Activated T-cell treated with anti-CD3 and anti-CD28 coated beads for 48 hours (primary cell): ENCODE measurements around the gene HERC6.
"Not testable (repeated sequence)": the region's sequence is repeated elsewhere in the genome, so short reads cannot be mapped to it uniquely, and the experiment has no call there.

Experiments used
- DNase-seq: peaks from one replicate; pipeline ENCODE4 v3.0.0-alpha.2; 2020; ENCODE audit warnings: low read depth

The HERC6 gene

GRCh38 chr4:88390128-88390527 lies 11.5 kb downstream of the HERC6 start:
- DNase-seq, result no peak

GRCh38 chr4:88391703-88392102 lies 13.1 kb downstream of the HERC6 start:
- DNase-seq, result no peak

DNA sequence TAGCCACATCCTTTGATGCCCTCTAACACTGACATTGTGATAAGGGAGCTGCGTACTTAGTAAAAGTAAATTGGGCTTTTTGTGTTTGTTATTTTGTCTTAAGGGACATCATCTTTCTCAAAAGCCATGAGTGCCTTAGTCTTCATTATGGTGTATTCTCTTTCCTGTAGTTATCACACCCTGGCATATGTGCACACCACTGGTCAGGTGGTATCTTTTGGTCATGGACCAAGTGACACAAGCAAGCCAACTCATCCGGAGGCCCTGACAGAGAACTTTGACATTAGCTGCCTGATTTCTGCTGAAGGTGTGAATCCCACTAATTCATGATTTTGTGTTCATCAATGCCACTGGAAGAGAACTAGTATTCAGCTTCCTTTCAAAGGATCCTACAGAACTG lies 18.0 kb downstream of the HERC6 start:
- no peak for DNase-seq

DNA sequence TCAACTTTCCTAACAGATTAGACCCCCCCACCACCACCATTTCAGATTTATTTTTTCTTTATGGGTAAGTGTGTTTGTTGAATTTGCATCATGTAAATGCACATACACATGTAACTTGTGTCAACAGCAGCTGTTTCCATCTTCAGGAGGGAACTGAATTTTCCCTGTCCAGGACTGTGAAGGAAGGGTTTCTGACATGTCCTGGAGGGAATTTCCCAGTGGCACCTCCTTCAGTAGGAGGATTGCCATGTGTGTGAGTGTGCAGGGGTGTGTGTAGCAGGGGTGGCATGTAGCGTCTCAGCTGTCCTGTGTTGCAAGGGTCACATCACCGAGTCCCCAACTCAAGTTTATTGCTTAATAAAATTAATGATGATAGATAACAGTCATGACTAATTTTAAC lies 19.7 kb downstream of the HERC6 start:
- DNase-seq, result no peak

- no peak for DNase-seq
These were observed 30.6 kb downstream of the HERC6 start for GRCh38 chr4:88409206-88409605.

DNA sequence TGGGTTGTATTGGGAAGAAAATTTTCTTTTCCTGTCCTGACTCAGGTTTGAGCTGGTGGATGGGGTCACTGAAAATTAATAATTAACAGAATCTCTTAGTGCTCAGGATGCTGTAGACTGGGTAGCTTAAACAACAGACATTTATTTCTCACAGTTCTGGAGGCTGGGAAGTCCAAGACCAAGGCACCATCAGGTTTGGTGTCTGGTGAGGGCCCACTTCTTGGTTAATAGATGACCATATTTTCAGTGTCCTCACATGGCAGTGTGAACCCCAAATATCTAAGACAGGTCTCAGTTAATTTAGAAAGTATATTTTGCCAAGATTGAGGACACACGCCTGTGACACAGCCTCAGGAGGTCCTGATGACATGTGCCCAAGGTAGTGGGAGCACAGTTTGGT lies 31.1 kb downstream of the HERC6 start:
- DNase-seq, result no peak

- no peak for DNase-seq
These were observed 32.9 kb downstream of the HERC6 start for GRCh38 chr4:88411491-88412096.

- DNase-seq, result no peak
These were observed 35.1 kb downstream of the HERC6 start for GRCh38 chr4:88413801-88414200.

DNA sequence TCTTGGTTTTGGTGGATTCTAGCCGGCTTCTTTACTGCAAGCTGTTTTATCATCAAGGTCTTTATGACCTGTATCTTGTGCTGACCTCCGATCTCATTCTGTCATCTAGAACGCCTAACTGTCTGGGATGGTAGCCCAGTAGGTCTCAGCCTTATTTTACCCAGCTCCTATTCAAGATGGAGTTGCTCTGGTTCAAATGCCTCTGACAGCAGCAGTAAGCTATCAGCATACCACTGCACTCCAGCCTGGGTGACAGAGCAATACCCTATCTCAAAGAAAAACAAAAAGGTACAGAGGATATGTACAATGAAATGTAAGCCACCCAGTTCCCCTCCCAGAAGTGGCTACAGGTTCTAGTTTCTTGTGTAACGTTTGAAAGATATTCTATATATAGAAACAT lies 36.1 kb downstream of the HERC6 start:
- no peak for DNase-seq

GRCh38 chr4:88415982-88416381 lies 37.3 kb downstream of the HERC6 start:
- DNase-seq, result no peak

GRCh38 chr4:88418411-88418810 lies 39.8 kb downstream of the HERC6 start:
- DNase-seq, result no peak

DNA sequence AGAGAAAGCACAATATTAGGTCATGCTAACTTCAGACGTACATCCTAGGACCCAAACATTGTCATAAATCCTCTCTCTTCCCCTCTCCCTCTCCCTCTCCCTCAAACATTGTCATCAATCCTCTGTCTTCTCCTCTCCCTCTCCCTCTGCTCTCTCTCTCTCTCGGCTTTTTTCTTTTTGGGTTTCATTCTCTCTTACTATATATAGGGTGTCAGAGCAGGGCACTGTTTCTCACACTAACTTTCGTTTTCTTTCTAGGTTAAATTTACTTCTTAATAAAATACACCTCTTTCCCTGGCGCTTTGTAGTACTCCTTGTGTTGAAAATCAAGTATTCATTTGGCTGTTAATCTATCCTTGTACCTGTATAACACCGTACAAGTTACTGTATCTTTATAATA lies 41.2 kb downstream of the HERC6 start:
- DNase-seq, result no peak

DNA sequence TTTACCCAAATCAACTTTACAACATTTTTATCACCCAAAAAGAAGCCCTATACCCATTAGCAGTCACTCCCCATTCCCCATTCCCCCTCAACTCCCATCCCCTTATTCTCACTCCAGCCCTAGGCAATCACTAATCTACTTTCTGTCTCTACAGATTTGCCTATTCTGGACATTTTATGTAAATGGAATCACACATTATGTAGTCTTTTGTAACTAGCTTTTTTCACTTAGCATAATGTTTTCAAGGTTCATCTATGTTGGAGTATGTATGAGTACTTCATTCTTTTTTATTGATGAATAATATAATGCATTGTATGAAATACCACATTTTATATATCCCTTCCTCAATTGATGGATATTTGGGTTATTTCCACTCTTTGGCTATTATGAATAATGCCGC lies 42.2 kb downstream of the HERC6 start:
- no peak for DNase-seq

DNA sequence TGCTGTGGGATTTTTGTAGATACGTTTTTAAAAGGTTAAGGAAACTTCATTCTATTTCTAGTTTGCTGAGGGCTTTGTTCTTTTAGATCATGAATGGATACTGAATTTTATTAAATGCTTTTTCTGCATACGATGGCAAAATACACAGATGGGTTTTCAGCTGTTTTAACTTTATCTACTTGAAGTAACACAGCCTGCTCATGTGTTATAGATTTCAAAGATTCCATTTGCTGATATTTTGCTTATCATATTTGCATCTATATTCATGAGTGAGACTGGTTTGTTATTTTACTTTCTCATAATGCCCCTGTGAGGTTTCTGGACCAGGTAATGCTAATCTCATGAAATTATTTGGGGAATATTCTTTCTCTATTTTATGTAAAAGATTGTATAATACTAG lies 43.8 kb downstream of the HERC6 start:
- DNase-seq, result no peak

DNA sequence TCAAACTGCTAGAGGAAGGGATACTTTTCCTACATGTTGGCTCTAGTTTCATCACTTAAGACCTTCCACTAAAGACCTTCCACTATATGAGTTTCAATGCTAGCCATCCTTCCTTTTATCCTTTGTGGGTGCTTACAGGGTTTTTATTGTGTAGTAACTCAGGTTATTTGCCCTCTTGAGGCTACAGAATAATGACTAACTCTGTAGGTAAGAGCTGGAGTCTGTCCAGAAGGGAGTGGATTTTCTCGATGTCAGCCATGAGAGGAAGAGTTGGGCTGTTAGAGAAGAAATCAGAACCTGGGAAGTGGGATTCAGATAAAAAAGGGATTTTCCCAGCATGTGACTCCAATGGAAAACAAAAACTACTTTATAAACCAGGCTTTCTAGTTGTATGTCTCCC lies 50.7 kb downstream of the HERC6 start:
- no peak for DNase-seq

GRCh38 chr4:88435987-88436693 lies 57.5 kb downstream of the HERC6 start:
- no peak for DNase-seq

DNA sequence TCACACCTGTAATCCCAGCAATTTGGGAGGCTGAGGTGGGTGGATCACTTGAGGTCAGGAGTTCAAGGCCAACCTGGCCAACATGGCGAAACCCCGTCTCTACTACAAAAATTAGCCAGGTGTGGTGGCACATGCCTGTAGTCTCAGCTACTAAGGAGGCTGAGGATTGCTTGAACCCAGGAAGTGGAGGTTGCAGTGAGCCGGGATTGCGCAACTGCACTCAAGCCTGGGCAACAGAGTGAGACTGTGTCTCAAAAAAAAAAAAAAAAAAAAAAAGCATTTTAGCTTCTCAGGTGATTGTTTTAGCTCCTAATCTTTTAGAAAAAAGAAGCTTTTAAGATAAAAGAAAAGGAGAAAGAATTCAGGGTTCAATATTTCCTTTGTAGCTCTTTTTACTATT lies 59.2 kb downstream of the HERC6 start:
- DNase-seq, result not testable (repeated sequence)

DNA sequence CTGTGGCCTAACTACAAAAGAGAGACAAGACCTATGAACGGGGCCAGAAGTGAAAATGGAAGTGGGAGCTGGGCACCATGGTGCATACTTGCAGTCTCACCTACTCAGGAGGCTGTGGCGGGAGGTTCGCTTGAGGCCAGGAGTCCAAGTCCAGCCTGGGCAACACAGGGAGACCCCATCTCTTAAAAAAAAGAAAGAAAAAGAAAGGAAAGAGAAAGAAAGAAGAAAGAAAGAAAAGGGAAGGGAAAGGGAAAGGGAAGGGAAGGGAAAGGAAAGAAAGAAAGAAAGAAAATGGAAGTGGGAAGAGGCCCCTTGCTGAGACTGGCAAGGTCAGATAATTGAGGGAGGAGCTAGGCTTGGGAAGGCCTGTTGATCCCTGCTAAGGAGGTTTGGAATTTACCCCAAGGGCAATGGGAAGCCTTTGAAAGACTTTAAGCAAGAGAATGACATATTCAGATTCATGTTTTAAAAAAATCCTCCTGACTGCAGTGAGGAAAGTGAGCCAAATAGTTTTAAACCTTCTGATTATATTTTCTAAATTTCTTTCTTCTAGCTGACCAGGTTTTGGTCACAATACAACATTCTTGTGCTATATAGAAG lies 60.6 kb downstream of the HERC6 start:
- DNase-seq, result no peak

DNA sequence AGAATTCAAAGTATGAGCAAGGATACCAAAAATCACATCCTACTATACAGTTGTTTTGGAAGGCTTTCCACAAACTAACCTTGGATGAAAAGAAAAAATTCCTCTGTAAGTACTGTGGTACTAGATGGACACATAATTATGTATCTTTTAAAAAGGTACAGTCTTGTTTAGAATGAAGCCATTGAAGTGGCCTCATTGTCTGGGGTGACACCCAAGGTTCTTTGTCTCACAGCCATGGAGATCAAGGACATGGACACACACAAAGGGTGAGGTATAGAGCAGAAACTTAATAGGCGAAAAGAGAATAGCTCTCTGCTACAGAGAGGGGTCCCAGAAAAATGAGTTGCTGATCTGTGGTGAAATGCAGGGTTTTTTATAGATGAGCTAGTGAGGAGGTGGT lies 61.5 kb downstream of the HERC6 start:
- no peak for DNase-seq

DNA sequence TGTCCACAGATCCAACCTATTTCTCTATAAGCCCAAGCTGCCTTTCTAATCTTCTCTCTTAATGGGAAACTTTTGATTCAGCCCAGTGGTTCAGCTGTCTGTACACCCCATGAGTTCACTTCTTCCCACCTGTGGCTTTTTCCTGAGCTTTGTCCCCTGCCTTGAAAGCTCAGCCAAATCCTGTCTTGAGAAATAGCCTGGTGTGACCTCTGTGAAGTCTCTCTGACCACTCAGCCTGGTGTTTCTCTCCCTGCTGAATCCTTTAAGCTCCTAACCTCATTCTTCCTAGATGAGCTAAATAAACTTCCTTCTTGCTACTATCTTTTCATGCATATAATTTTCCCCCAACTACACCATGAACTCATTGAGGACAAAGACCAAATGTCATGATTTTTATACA lies 63.0 kb downstream of the HERC6 start:
- DNase-seq, result no peak

- DNase-seq, result no peak
These were observed 64.1 kb downstream of the HERC6 start for GRCh38 chr4:88442689-88443191.

DNA sequence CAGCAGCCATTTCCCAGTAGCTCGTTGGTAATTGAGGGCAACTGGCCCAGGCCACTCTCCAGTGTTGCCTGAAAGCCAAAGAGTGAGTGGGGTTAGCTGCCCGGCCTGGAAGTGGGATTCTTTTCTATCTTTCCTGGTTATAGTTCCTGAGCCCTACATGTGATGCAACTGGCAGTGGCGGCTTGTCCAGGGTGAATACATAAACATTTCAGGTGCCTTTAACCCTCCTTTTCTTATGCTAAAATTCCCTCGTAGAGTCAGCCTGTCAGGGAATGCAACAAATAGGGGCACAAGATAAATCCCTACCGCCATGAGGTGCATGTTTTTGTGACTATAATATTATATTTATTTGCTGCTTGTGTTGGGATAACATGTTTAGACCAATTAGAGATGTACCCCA lies 64.8 kb downstream of the HERC6 start:
- DNase-seq, result no peak

- no peak for DNase-seq
These were observed 66.6 kb downstream of the HERC6 start for GRCh38 chr4:88445252-88445651.

DNA sequence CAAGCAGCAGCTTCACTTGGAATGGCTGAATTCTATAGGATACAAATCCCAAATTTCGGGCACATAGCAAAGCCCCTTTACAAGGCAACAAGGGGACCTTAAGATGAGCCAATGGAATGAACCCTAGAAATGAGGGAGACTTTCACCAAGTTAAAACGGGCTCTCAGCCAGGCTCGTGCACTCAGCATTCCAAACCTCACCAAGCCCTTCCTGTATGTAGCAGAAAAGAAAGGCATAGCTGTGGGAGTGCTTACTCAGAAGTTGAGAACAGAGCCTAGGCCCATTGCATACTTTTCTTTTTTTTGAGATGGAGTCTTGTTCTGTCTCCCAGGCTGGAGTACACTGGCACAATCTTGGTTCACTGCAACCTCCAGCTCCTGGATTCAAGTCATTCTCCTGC lies 67.5 kb downstream of the HERC6 start:
- no peak for DNase-seq
